ENCODE data around the gene DNAJC6. TPM values are rescaled to one million over a fixed set of nuclear protein-coding genes. Genes with fewer than 3 reads are reported as not detected.

Gene DNAJC6
- total RNA-seq, 1 experiment from 2014 or later, result 15.6 TPM

- ChIA-PET POLR2A (ENCODE audit: unreplicated experiment) (interaction anchor here (0.6 to 0.7 kb wide), 2 partner anchors 32 to 155 kb away, joined by 3 to 6 read pairs; no protein-coding TSS in a partner anchor), CTCF (no interaction called here)
- Histone ChIP-seq H3F3A (ENCODE audit: insufficient read depth, low read depth) (no peaks in the 10 kb centered on the region; the same call in 1 of the 2 replicates), H3K4me3 (no peak overlapping the region), H4K20me1 (ENCODE audit: insufficient read depth) (no peaks in the 10 kb centered on the region), H3K27ac (no peak overlapping the region), H3K9me3 (ENCODE audit: insufficient read depth, low read depth) (no peaks in the 10 kb centered on the region), H3K79me2 (ENCODE audit: low read depth) (no peaks in the 10 kb centered on the region), H3K4me2 (no peak overlapping the region), H3K36me3 (ENCODE audit: low read depth) (no peaks in the 10 kb centered on the region), H3K4me1 (replicated peaks; ENCODE audit: insufficient read depth) (peaks cover 9% of the 10 kb centered on the region), H3K27me3 (ENCODE audit: insufficient read depth, low read depth) (no peaks in the 10 kb centered on the region), H2AFZ (no peak overlapping the region), H3K9me2 (ENCODE audit: insufficient read depth) (no peaks in the 10 kb centered on the region)
- BruUV-seq (replicated peaks), result no TSS peak
- TF ChIP-seq EZH2 (IDR thresholded peaks at IDR 0.05; ENCODE audit: low read depth), result no peak
- TF ChIP-seq CTCF (conservative IDR thresholded peaks at IDR 0.05), result no peak
- intact Hi-C loops (cut with micrococcal nuclease; ENCODE audit: unreplicated experiment), result no loop called here
- DNase-seq, result no peak
These were observed 103.6 kb downstream of the DNAJC6 start for GRCh38 chr1:65412984-65413375.

DNA sequence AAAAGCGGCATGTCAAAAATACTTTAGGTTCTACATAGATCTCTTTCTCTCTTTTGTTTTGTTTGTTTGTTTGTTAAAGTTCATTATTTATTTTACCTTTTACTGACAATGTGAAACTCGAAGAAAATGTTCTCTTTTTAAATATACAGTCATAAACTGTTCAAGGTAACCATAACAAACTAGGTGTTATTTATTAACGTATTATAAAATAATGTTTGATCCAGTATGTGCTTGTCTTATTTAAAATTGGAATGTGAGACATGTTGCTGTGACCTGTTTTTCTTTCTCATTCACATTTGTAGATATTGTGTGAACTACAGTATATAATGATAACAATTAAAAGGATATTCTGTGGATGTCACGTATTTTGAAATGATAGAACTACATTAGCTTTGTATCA lies 105.2 kb downstream of the DNAJC6 start:
- no TSS peak for BruUV-seq (replicated peaks)
- no peak for DNase-seq
- Histone ChIP-seq H3K4me3 (no peak overlapping the region), H3K27ac (no peak overlapping the region), H3K9me3 (ENCODE audit: insufficient read depth, low read depth) (no peaks in the 10 kb centered on the region), H2AFZ (no peak overlapping the region), H3K4me1 (replicated peaks; ENCODE audit: insufficient read depth) (peaks cover 23% of the 10 kb centered on the region), H4K20me1 (ENCODE audit: insufficient read depth) (no peaks in the 10 kb centered on the region), H3K9me2 (ENCODE audit: insufficient read depth) (no peaks in the 10 kb centered on the region), H3K27me3 (ENCODE audit: insufficient read depth, low read depth) (no peaks in the 10 kb centered on the region), H3F3A (ENCODE audit: insufficient read depth, low read depth) (peaks cover 6% of the 10 kb centered on the region; the same call in 1 of the 2 replicates), H3K4me2 (no peak overlapping the region), H3K36me3 (ENCODE audit: low read depth) (no peaks in the 10 kb centered on the region), H3K79me2 (ENCODE audit: low read depth) (no peaks in the 10 kb centered on the region)
- POLR2A ChIA-PET (ENCODE audit: unreplicated experiment), result interaction anchor here (0.6 kb wide), 1 partner anchor 13 kb away, joined by 3 read pairs; no protein-coding TSS in a partner anchor
- intact Hi-C loops (cut with micrococcal nuclease; ENCODE audit: unreplicated experiment), result no loop called here
- no peak for TF ChIP-seq EZH2 (IDR thresholded peaks at IDR 0.05; ENCODE audit: low read depth)
- TF ChIP-seq CTCF (conservative IDR thresholded peaks at IDR 0.05), result no peak
- CTCF ChIA-PET, result no interaction called here

DNA sequence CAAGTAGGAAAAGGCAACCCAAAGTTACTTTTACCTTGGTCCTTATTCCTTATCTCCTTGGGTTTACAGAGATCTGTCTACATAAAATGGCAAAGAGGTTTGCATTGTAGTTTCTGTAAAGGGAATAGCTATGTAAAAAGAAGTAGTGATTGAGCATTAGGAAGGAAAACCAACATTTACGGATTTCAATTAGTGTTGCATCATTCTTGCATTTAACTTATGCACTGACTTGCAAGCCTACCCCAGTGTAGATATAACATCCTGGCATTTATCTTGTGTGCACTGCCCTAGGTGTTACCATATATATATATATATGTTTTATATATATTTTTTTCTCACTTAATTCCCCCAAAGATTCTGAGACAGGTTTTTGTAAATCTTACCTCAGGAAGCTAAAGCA lies 107.4 kb downstream of the DNAJC6 start:
- H3K4me3 ChIP-seq, result no peak overlapping the region

More for the DNA sequence above, 107.4 kb downstream of the DNAJC6 start:
- no peaks in the 10 kb centered on the region for H4K20me1 ChIP-seq (ENCODE audit: insufficient read depth)
- peaks cover 25% of the 10 kb centered on the region for H3K4me1 ChIP-seq (replicated peaks; ENCODE audit: insufficient read depth)
- no peaks in the 10 kb centered on the region for H3K9me2 ChIP-seq (ENCODE audit: insufficient read depth)
- no peaks in the 10 kb centered on the region for H3K27me3 ChIP-seq (ENCODE audit: insufficient read depth, low read depth)
- no peak overlapping the region for H2AFZ ChIP-seq
- intact Hi-C loops (cut with micrococcal nuclease; ENCODE audit: unreplicated experiment), result no loop called here
- H3K79me2 ChIP-seq (ENCODE audit: low read depth), result peaks cover 9% of the 10 kb centered on the region
- TF ChIP-seq EZH2 (IDR thresholded peaks at IDR 0.05; ENCODE audit: low read depth) (no peak), CTCF (conservative IDR thresholded peaks at IDR 0.05) (no peak)
- no peak overlapping the region for H3K4me2 ChIP-seq
- ChIA-PET CTCF (no interaction called here), POLR2A (ENCODE audit: unreplicated experiment) (interaction anchor here (0.6 kb wide), 2 partner anchors 186 to 469 kb away, joined by 3 to 5 read pairs; no protein-coding TSS in a partner anchor)
- no TSS peak for BruUV-seq (replicated peaks)
- H3K27ac ChIP-seq, result no peak overlapping the region
- DNase-seq, result no peak
- H3F3A ChIP-seq (ENCODE audit: insufficient read depth, low read depth), result peaks cover 14% of the 10 kb centered on the region; the same call in 1 of the 2 replicates
- no peaks in the 10 kb centered on the region for H3K9me3 ChIP-seq (ENCODE audit: insufficient read depth, low read depth)
- H3K36me3 ChIP-seq (ENCODE audit: low read depth), result no peaks in the 10 kb centered on the region
